Lower leg skin (tissue), 4 donors: ENCODE data around the gene GPC6. TPM values are rescaled to one million over a fixed set of nuclear protein-coding genes. Genes with fewer than 3 reads are reported as not detected.

Experiments used
- DNase-seq, 2 donors: peaks; one replicate each; pipeline ENCODE4 v3.0.0-alpha.2; 2019; ENCODE audit warnings: low spot score in 2 of 2
- H3K4me3 ChIP-seq: fragments of 200-600 bp; sonication (generic); 2 replicates; pipeline ENCODE4 v1.5.1; 2017; ENCODE audit warnings: mild to moderate bottlenecking, low read depth; ENCODE audit not compliant: poor library complexity, severe bottlenecking
- POLR2A ChIP-seq, 2 donors: fragments of 450-650 bp; IDR thresholded peaks; one replicate each; pipeline ENCODE4 v1.6.1; 2016 to 2017; ENCODE audit warnings: antibody characterized with exemption in 2 of 2, mild to moderate bottlenecking in 1 of 2, moderate library complexity in 1 of 2
- WGBS, 2 donors: methylation state at CpG; one replicate each; pipeline ENCODE4 v1.1.5; 2018; 5-methylcytosine and 5-hydroxymethylcytosine counted together
- intact Hi-C: fragments of 100-400 bp; cut with DNase I; formaldehyde crosslinking; loops from one replicate; pipeline ENCODE4 v1.15.0; 2023; ENCODE audit warnings: low total_unique reads
- total RNA-seq, 4 donors: library from RNA; depleted of rRNA; stranded (reverse); fragments of >200 nt; gene quantifications; one replicate each; pipeline ENCODE4 v1.1.0, GENCODE V29; 2016
- TF ChIP-seq, protein P1 (sequence below), 3 donors: fragments of 450-650 bp; IDR thresholded peaks; one replicate each; pipeline ENCODE4 v1.5.1; 2016; ENCODE audit warnings: antibody characterized with exemption in 3 of 3, mild to moderate bottlenecking in 3 of 3, moderate library complexity in 2 of 3

The GPC6 gene
- total RNA-seq, 4 donors from 2014 or later: 1.4 to 5.2 (median 2.5) TPM

DNA sequence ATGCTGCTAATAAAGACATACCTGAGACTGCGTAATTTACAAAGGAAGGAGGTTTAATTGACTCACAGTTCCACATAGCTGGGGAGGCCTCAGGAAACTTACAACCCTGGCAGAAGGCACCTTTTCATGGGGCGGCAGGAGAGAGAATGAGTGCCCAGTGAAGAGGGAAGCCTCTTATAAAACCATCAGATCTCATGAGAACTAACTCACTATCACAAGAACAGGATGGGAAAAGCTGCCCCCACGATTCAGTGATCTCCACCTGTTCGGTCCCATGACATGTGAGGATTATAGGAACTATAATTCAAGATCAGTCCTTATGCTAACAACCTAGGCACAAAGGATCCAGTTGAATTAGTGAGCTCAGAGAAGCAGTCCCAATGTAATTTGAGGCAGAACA is 59.4 kb downstream of the GPC6 start:
- DNase-seq: no peak
- WGBS, 2 donors: 49 to 61% methylated on average over 4 of the region's 4 CpGs
- TF ChIP-seq, protein P1, sequence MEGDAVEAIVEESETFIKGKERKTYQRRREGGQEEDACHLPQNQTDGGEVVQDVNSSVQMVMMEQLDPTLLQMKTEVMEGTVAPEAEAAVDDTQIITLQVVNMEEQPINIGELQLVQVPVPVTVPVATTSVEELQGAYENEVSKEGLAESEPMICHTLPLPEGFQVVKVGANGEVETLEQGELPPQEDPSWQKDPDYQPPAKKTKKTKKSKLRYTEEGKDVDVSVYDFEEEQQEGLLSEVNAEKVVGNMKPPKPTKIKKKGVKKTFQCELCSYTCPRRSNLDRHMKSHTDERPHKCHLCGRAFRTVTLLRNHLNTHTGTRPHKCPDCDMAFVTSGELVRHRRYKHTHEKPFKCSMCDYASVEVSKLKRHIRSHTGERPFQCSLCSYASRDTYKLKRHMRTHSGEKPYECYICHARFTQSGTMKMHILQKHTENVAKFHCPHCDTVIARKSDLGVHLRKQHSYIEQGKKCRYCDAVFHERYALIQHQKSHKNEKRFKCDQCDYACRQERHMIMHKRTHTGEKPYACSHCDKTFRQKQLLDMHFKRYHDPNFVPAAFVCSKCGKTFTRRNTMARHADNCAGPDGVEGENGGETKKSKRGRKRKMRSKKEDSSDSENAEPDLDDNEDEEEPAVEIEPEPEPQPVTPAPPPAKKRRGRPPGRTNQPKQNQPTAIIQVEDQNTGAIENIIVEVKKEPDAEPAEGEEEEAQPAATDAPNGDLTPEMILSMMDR (IDR thresholded peaks at IDR 0.05): no peak
- TF ChIP-seq POLR2A (IDR thresholded peaks at IDR 0.05): no peak
- intact Hi-C loops: no loop called here
- H3K4me3 ChIP-seq: no peak overlapping the region

DNA sequence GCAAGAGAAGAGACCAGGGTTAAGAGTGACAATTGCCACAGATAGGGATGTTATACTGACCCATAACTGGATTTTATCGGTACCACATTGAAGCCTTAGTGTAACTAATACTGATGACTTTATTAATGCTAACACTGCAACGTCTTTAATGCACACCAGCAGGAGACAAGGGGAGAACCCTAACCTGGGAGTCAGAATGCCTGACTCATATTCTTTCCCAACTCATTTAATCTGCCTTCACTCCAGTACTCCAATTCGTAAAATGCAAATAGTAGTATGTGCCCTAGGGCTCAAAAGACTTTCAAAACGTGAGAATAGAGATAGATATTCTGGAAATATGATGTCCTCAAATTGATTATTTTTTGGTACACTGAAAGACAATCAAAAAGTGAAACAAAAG is 62.4 kb downstream of the GPC6 start:
- H3K4me3 ChIP-seq: no peak overlapping the region
- intact Hi-C loops: no loop called here
- no peak for TF ChIP-seq POLR2A (IDR thresholded peaks at IDR 0.05)
- TF ChIP-seq, protein P1 (IDR thresholded peaks at IDR 0.05): no peak
- 59 to 66% methylated on average over 4 of the region's 4 CpGs for WGBS, 2 donors
- DNase-seq: no peak

DNA sequence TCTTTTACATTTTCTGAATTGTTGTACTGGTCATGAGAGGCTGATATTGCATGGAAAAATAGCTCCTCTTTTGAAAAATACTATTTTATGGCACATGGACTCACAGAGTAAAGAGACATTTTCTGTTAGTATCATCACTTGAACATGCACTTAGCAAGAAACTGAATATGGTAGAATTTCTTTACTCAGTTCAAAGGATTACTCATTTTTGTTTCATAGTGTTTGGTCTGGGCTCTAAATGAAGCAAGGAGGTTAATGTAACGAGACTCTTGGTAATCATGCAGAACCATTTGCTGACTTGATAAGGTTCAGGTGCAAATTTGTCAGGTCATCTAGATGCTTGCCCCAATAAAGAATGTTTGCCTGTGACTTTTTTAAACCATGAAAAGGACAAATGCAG is 63.2 kb downstream of the GPC6 start:
- 79 to 89% methylated on average over 1 of the region's 1 CpG for WGBS, 2 donors
- TF ChIP-seq POLR2A (IDR thresholded peaks at IDR 0.05): no peak
- TF ChIP-seq, protein P1 (IDR thresholded peaks at IDR 0.05): no peak
- intact Hi-C loops: no loop called here
- H3K4me3 ChIP-seq: no peak overlapping the region
- DNase-seq: no peak

DNA sequence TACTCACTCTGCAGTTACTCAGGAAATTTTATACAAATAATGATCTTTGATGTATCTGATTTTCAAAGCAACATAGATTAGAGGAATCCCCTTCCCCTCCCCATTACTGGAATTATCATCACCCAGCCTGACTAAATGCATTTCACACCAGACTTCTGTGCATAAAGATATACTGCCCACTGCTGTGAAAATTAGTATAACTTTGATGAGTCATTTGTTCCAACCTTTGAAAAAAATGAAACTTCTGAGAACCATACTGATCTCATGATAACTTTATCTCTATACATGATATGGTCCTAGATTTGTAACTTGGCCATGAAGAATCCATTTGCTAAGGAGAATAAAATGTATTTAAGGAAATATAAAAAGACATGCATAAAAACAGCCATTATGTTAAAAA is 63.9 kb downstream of the GPC6 start:
- no peak for TF ChIP-seq POLR2A (IDR thresholded peaks at IDR 0.05)
- TF ChIP-seq, protein P1 (IDR thresholded peaks at IDR 0.05): no peak
- intact Hi-C loops: no loop called here
- DNase-seq: no peak
- H3K4me3 ChIP-seq: no peak overlapping the region

DNA sequence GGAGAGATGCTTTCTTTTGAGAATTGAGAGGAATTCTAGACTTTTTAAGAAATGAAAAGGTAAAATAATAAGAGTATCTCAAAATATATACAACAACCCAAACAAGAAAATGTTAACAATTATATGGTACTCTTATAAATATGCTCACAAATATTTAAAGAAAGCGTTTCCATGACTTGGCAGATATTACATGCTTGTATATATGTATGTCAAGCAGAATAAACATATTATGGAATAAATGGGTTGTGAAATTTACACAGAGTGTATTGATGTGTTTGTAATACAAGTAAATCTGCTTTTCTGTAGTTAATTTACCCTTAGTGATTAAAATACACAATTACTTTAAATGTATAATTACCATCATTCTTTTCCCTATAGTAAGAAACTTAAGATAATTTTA is 65.8 kb downstream of the GPC6 start:
- no peak for DNase-seq
- 80 to 85% methylated on average over 1 of the region's 1 CpG for WGBS, 2 donors
- no peak overlapping the region for H3K4me3 ChIP-seq
- TF ChIP-seq POLR2A (IDR thresholded peaks at IDR 0.05): no peak
- TF ChIP-seq, protein P1 (IDR thresholded peaks at IDR 0.05): no peak
- intact Hi-C loops: no loop called here

DNA sequence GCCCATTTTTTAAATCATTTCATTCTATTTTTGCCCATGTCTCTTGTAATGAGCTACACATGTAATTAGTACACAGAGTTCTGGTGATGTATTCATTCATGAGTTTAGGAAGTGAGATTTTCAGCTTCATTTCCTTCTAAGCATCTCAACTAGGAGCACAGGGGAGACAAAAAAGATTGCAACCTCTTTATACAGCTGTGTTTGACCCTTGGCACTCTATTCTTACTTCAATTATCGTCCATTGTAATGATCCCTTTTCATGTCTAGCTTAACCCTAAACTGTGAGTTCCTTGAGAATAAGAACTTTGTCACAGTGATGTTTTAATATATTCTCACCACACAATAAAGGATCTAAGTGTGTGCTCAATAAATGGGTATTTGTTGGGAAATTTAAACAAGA is 67.1 kb downstream of the GPC6 start:
- TF ChIP-seq POLR2A (IDR thresholded peaks at IDR 0.05): no peak
- TF ChIP-seq, protein P1 (IDR thresholded peaks at IDR 0.05): no peak
- no peak overlapping the region for H3K4me3 ChIP-seq
- WGBS, 2 donors: 68 to 80% methylated on average over 1 of the region's 1 CpG

More for the DNA sequence above, 67.1 kb downstream of the GPC6 start:
- no peak for DNase-seq
- intact Hi-C loops: no loop called here
